DND-41 (cell line): Measurements from ENCODE around the gene SLC6A19.

Source experiments
- ATAC-seq: fragments of 200-7000 bp; cut with Tn5 transposase; 3 replicates; pipeline ENCODE4 v1.9.1; 2021; ENCODE audit warnings: low read depth; ENCODE audit not compliant: insufficient read depth
- DNase-seq: peaks from one replicate; pipeline ENCODE4 v3.0.0-alpha.2; 2020
- H2AFZ ChIP-seq: 2 replicates; pipeline ENCODE4 v1.6.0; 2012; ENCODE audit warnings: low read depth, low read length
- H3K27ac ChIP-seq: 2 replicates; pipeline ENCODE4 v1.5.1; 2012; ENCODE audit warnings: low read length, inconsistent platforms
- H3K27me3 ChIP-seq: fragments of 200-600 bp; sonication (generic); 2 replicates; pipeline ENCODE4 v1.6.0; 2012; ENCODE audit warnings: low read length, mild to moderate bottlenecking, inconsistent platforms; ENCODE audit not compliant: insufficient read depth, poor library complexity
- H3K36me3 ChIP-seq: 2 replicates; pipeline ENCODE4 v1.5.1; 2012; ENCODE audit warnings: low read length, inconsistent platforms; ENCODE audit not compliant: insufficient read depth
- H3K4me1 ChIP-seq: 2 replicates; pipeline ENCODE4 v1.5.1; 2012; ENCODE audit warnings: mild to moderate bottlenecking, low read length; ENCODE audit not compliant: insufficient read depth
- H3K4me2 ChIP-seq: 2 replicates; pipeline ENCODE4 v1.6.0; 2012; ENCODE audit warnings: mild to moderate bottlenecking, moderate library complexity, low read length, inconsistent platforms; ENCODE audit not compliant: insufficient read depth
- H3K4me3 ChIP-seq, 2 experiments: fragments of 200-600 bp in 1 of 2; shearing (Covaris generic) in 1 of 2; 2 replicates each; pipeline ENCODE4 v1.5.1; 2012 to 2016; ENCODE audit warnings: inconsistent platforms in 2 of 2, low read length in 2 of 2, mild to moderate bottlenecking in 2 of 2, low read depth in 1 of 2, moderate library complexity in 1 of 2
- H3K79me2 ChIP-seq: 2 replicates; pipeline ENCODE4 v1.6.0; 2012; ENCODE audit warnings: low read length, inconsistent platforms; ENCODE audit not compliant: insufficient read depth
- H3K9ac ChIP-seq: 2 replicates; pipeline ENCODE4 v1.6.0; 2012; ENCODE audit warnings: low read depth, mild to moderate bottlenecking, inconsistent platforms, low read length, moderate library complexity
- H3K9me3 ChIP-seq: 2 replicates; pipeline ENCODE4 v1.5.1; 2012; ENCODE audit warnings: low read length, moderate library complexity, mild to moderate bottlenecking, inconsistent platforms; ENCODE audit not compliant: insufficient read depth, severe bottlenecking
- H4K20me1 ChIP-seq: 2 replicates; pipeline ENCODE4 v1.6.0; 2012; ENCODE audit warnings: low read length; ENCODE audit not compliant: insufficient read depth
- CTCF ChIP-seq: IDR thresholded peaks from 2 replicates; pipeline ENCODE4 v1.5.1; 2012; ENCODE audit warnings: borderline replicate concordance, low read length, moderate library complexity, mild to moderate bottlenecking; ENCODE audit not compliant: poor library complexity, severe bottlenecking; ENCODE audit errors: extremely low read depth
- EZH2 ChIP-seq: IDR thresholded peaks from 3 replicates; pipeline ENCODE4 v1.6.1; 2012; ENCODE audit warnings: borderline replicate concordance, low read depth, mild to moderate bottlenecking, moderate library complexity, low read length, inconsistent platforms; ENCODE audit not compliant: severe bottlenecking

Gene SLC6A19

GRCh38 chr5:1177826-1178528 is 23.4 kb upstream of the SLC6A19 start:
- H3K9ac ChIP-seq, result no peak overlapping the region
- no peak overlapping the region for H3K27ac ChIP-seq
- peaks cover 6% of the 10 kb centered on the region for H3K4me1 ChIP-seq
- DNase-seq (no peak), ATAC-seq (no peak)
- no peaks in the 10 kb centered on the region for H3K27me3 ChIP-seq
- H4K20me1 ChIP-seq, result no peaks in the 10 kb centered on the region
- H3K4me2 ChIP-seq, result no peak overlapping the region
- H3K9me3 ChIP-seq, result no peaks in the 10 kb centered on the region
- no peak for TF ChIP-seq EZH2
- TF ChIP-seq CTCF, result no peak
- no peaks in the 10 kb centered on the region for H3K79me2 ChIP-seq
- no peaks in the 10 kb centered on the region for H3K36me3 ChIP-seq
- H2AFZ ChIP-seq, result no peak overlapping the region
- H3K4me3 ChIP-seq, result no peak overlapping the region

GRCh38 chr5:1178529-1179382 is 22.6 kb upstream of the SLC6A19 start:
- H4K20me1 ChIP-seq, result no peaks in the 10 kb centered on the region
- ATAC-seq (no peak), DNase-seq (no peak)
- H2AFZ ChIP-seq, result no peak overlapping the region
- no peaks in the 10 kb centered on the region for H3K79me2 ChIP-seq
- no peaks in the 10 kb centered on the region for H3K9me3 ChIP-seq
- no peak overlapping the region for H3K9ac ChIP-seq
- no peak overlapping the region for H3K4me3 ChIP-seq
- TF ChIP-seq CTCF, result no peak
- no peak for TF ChIP-seq EZH2
- H3K36me3 ChIP-seq, result no peaks in the 10 kb centered on the region
- no peaks in the 10 kb centered on the region for H3K4me1 ChIP-seq
- no peaks in the 10 kb centered on the region for H3K27me3 ChIP-seq
- H3K4me2 ChIP-seq, result no peak overlapping the region
- no peak overlapping the region for H3K27ac ChIP-seq

GRCh38 chr5:1179383-1179715 is 22.0 kb upstream of the SLC6A19 start:
- Histone ChIP-seq H3K36me3 (no peaks in the 10 kb centered on the region), H3K9ac (no peak overlapping the region), H4K20me1 (no peaks in the 10 kb centered on the region), H3K27me3 (no peaks in the 10 kb centered on the region), H3K4me3 (no peak overlapping the region), H3K79me2 (no peaks in the 10 kb centered on the region), H3K4me1 (no peaks in the 10 kb centered on the region), H3K4me2 (no peak overlapping the region), H3K27ac (no peak overlapping the region), H3K9me3 (no peaks in the 10 kb centered on the region), H2AFZ (no peak overlapping the region)
- DNase-seq (no peak), ATAC-seq (no peak)
- TF ChIP-seq EZH2 (no peak), CTCF (no peak)
